ENCODE data around the gene LRWD1.
"Not testable (repeated sequence)": the region's sequence is repeated elsewhere in the genome, so short reads cannot be mapped to it uniquely, and the experiment has no call there.

Gene LRWD1

DNA sequence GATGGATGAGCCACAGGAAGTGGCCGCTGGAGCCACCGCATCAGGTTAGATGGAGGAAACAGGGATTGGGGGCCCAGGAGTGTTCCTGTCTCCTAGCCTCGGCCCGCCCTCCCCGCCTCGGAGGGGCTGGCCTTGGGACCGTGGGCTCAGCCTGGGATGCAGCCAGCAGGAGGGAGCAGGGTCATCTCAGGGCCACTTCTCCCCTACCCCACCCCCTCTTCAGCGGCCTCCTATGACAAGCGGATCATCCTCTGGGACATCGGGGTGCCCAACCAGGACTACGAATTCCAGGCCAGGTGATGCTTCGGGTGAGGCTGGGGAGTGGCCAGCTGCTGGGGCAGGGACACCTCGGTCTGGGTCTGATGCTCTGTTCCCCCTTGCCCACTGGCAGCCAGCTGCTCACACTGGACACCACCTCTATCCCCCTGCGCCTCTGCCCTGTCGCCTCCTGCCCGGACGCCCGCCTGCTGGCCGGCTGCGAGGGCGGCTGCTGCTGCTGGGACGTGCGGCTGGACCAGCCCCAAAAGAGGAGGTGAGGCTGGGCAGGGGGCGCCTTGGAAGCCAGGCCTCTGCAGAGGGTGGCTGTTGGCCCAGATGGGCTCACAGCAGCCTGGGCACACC lies 4.7 kb downstream of the LRWD1 start:
- no peak for DNase-seq

DNA sequence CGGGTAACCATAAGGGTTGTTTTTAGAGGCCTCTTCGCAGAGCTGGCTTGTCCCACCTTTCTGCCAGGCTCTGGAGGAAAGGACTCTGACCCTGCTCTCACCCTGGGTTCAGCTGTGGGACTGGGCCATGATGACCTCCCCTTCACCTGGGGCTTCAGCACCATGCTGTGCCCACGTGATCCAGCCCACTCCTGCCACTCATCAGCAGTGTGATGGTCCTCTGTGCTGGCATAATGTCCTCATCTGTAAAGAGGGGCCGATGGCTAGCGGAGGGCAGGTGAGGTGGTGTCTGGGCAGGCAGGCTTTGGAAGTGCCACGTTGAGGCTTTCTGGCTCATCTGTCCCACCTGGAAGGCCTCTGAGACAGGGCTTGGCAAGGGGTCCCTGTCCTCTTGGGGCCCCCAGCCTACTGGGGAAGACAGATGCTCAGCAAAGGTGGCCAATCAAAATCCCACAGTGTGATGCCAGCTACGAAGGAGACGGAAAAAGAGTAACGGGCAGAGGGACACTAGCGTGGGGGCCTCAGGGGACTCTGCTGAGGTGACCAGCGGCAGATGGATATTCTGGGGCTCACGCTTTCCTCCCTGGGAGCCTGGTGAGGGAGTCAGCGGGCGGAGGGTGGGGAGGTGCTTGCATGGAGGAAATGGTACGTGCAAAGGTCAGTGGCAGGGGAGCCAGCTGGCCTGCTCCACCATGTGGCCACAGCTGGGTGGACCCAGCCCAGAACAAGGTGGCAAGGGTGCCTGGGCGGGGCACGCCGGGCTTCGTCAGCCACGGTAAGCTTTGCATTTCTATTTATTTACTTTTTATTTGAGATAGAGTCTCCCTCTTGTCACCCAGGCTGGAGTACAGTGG lies 5.4 kb downstream of the LRWD1 start:
- no peak for DNase-seq

DNA sequence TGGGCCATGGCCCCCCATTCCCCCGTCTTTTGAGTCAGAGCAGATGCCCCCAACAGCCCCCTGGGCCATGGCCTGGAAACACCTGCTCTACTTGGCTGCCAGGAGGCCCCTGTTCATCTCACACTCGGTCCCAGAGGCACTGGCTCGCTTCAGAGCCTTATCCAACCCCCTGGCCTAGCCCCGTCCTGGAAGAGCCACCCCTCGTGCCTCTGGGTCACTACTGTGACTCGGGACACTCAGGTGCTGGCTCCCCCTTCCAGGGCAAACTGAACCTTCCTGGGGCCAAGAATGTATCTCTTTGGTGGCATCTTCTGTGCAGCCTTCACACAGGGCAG lies 7.0 kb downstream of the LRWD1 start:
- no peak for DNase-seq

DNA sequence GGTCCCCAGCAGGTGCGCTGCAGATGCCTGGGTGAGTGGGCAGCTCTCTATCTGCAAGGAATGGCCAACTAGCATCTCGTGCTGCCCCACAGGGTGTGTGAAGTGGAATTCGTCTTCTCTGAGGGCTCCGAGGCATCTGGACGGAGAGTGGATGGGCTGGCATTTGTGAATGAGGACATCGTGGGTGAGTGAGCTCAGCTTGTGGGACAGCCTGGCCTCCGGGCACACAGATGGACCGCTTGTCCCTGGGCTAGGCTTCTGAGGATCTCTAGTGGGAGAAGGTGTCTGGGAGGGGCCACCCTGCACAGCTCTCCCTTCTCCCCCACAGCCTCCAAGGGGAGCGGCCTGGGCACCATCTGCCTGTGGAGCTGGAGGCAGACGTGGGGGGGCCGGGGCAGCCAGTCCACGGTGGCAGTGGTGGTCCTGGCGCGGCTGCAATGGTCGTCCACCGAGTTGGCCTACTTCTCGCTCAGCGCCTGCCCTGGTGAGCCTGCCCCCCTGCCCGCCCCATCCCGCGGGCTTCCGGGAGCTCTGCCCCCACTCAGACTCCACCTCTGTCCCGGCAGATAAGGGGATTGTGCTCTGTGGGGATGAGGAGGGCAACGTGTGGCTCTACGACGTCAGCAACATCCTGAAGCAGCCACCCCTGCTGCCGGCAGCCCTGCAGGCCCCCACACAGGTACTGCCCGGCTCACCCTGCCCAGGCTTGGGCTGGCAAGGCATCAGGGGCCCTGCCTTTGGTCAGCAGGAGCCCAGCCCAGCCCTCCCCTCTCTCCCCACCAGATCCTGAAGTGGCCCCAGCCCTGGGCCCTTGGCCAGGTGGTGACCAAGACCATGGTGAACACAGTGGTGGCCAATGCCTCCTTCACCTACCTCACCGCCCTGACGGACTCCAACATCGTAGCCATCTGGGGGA lies 7.6 kb downstream of the LRWD1 start:
- DNase-seq: no peak

DNA sequence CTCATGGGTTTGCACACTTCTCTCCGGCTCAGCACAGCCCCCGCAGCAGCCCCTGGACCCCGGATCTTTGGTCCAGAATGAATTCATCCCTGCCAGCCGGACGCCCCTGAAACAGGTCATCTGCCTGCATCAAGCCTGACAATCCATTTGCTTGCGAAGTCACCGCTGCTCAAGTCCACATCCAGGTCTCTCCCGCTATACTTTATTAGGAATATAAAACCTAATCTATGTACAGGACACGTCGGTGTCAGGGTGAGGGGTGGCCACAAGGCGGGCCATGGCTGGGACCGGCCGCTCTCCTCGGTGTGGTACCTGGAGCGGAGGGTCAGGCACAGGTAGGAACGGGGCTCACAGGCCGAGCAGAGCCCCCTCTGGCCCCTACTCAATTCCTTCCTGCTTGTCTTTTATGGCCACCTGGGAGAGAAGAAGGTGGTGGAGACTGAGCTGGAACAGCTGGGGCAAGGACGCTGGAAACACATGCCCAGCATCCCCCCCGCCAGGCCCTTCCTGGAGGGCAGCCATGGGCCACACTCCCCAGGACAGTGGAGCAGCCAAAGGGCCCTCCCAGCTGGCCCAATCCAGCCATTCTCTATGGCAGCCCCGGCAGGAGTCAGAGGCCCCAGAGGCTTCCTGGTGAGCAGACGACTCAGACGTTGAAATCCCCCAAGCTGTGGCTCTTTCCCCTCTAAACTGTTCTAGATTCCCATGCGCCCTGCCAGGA lies 8.6 kb downstream of the LRWD1 start:
- DNase-seq: no peak

DNA sequence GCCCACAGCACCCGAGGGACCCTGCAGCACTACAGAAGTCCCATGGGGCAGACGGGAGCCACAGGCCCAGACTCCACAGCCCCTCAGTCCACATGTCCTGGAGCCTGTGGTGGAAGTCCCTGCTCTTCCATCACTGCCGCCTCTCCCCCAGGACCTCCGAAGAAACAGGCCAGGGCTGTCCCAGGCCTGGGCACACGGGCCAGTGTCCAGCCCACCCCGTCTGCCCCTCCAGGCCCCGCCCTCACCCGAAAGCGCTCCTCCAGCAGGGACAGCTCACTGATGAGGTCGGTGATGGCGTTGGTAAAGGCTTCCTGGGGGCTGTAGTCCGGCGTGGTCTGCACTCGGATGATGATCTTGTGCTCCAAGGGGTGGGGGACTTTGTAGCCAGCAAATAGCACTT lies 9.3 kb downstream of the LRWD1 start:
- DNase-seq: not testable (repeated sequence)

DNA sequence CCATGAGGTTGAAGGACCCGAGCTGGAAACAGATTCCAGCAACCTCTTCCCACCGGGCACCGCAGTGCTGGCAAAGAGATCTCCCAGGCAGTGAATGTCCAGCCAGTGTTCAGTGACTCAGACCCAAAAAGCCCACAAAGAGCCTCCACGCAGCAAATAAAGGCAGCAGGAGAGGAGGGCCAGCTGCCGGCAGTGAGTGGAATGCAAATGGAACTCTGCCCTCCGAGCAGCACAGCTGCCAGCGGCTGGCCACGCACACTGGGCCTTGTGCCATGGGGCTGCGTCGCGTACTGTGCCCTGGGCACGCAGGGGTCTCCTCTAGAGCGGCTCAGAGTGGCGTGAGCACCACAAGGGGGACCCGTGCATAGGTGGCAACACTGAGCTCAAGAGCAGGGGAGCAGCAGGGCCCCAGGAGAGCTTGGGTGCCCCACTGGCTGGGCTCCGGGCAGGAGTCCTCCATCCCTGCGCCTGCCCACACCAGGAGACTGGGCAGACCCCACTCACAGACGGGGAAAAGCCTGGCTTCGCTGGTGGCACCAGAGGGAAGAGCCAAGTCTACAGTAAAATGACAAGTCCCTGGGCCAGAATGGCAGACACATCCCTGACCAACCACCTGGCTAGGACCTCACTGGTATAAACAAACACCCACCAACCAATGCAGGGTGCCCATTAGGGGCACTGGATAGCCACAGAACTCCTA lies 10.1 kb downstream of the LRWD1 start:
- DNase-seq: peak; percentile 9

DNA sequence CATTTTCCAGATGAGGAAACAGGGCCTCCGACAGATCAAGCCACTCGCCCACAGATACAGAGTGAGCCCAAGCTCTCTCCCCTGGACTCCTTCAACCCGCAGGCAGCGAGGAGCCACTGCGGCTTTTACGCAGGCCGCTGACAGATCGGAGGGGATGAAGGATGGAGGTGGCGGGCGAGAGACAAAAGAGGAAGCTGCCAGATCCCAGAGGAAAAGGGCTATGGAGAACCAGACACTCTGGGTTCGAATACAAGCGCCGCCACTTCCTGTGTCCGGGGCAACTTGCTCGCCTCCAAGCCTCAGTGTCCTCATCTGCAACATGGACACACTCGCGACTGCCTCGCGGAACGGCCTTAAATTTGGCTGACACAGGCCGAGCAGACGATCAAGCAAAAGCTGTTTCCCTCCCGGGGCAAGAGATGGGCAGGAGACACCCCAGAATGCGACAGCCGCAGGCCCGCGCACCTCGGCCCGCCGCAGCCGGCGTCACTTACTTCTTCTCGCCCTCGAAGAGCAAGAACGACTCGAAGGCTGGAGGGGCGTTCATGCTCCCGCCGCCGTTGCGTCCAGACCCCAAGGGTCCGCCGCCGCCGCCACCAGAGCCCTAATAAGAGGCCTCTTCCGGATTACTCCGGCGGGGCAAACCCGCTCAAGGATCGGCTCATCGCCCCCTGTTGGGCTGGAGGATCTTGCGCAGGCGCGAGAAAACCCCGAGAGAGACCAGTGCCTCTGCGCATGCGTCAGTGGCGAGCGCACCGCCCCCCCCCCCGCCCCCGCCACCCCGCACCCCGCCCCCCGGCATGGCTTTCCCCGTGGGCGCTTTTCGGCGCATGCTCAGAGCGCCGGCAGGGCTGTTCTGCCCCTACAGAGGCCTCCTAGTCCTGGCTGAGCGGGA lies 13.8 kb downstream of the LRWD1 start, which contains the start of gene POLR2J:
TSS of gene POLR2J (minus strand) at position 609 of the 895 bp plus-strand sequence. CDS start at position 547, 62 bp downstream.
- peak; percentile 93 for DNase-seq

DNA sequence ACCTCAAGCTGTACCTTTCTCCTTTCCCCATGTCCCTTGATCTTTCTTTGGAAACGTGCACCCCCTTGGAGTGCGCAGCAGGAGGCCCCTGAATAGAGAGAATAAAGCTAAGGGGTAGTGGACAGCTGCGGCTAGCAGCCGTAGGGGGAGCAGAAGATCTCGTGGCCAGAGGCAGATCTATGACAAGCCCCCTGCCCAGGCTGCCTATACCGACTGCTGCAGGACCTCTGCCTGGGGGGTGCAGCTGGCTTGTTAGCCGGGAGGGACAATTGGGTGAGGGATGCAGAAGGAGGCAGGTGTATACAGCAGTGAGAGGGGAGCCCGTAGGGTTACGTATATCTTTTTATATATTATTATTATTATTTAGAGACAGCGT lies 14.4 kb downstream of the LRWD1 start:
- DNase-seq: not testable (repeated sequence)

DNA sequence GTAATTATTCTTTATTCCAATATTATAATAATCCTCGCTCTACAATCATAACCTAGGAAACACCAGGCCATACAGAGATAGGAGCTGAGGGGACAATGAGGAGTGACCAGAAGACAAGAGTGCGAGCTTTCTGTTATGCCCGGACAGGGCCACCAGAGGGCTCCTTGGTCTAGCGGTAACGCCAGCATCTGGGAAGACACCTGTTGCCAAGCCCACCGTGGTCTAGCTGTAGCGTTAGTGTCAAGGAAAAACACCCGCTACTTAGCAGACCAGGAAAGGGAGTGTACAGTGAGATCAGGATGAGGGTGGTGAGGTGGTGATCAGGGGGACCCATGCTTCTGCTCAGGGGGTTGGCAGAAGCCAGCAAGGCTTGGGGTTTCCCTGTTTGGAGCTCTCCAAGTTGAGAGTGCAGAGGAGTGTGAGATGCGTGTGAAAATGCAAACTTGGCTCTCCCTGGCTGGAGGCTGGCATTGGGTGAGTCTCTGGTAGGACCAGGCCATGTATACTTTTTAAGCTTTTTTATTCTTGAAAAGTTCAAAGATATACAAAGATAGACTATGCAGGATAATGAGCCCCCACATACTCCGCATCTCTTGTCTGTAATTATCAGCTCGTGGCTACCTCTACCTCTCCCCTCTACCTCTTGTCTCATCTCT lies 15.3 kb downstream of the LRWD1 start:
- DNase-seq: peak; percentile 36

DNA sequence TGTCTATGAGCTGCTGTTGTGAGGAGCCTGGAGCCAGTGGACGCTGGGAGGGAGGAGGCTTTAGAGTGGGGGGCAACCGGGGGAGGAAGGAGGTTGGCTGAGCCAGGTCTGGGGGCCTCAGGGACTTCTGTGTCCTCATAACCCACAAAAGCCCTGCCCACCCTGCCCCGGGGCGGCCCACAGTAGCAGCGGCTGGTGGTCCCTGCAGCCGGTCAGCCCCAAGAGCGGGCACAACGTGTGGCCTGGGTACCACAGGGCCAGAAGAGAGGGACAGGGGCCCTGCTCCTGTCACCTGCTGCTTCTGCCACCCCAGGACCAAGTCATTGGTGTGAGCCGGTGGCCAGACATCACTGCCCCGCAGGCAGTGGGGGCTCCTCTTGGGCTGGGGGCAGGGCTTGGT lies 17.2 kb downstream of the LRWD1 start:
- DNase-seq: peak; percentile 20

DNA sequence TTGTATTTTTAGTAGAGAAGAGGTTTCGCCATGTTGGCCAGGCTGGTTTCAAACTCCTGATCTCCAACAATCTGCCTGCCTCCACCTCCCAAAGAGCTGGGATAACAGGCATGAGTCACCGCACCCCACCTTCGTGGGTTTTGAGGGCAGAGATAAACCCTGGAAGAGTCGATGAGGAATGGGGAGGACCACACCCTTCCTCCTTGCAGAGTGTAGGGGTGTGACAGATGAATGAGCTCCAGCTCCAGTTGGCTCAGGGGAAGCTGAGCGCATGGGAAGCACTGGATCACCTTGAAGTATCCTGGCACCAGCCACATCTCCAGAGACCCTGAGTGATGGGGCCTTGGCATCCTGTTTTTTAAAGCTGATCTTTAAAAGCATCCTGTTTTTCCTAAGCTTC lies 19.5 kb downstream of the LRWD1 start:
- DNase-seq: not testable (repeated sequence)

DNA sequence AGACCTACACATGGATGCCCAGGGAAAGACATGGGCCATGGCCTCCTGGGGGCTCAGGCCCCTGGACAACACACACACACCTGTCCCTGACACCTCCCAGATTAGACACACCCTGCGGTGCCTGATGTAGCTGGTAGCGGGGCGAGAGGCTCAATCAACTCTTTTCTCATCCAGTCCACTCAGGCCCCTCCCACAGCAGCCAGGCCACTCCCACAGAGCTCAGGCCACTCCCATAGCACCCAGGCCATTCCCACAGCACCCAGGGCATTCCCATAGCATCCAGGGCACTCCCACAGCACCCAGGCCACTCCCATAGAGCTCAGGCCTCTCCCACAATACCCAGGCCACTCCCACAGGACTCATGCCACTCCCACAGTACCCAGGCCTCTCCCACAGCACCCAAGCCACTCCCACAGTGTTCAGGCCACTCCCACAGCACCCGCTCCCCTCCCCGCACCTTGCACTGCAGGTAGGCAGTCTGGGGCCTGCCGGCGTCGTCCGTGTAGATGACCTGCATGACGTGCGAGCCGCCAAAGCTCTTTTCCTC lies 25.8 kb downstream of the LRWD1 start:
- peak; percentile 77 for DNase-seq

DNA sequence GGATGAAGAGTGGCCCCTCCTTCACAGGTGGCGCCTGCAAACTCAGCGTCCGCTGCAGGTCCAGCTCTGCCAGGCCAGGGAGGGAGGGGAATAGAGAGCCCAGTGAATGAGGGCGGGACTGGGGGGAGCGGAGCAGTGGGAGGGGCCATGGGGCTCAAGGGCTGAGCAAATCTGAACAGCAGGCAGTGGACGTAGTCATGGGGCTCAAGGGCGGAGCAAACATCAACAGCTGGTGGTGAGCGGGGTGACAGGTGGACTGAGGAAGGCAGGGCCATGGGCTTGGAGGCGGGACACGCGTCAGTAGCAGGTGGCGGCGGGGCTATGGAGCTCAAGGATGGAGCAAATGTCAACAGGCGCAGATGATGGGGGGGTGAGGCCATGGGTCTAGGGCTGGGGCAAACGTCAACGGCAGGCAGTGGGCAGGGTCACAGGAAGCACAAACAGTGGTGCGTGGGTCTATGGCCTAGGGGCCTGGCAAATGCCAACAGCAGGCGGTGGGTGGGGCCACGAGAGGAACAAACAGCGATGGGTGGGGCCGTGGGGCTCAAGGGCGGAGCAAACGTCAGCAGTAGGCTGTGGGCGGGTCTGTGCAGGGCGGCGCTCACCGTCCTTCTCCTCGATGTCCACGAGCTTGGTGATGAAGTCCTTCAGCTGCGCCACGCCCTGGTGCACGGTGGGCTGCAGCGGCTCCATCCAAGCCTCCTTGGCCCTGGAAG lies 28.6 kb downstream of the LRWD1 start:
- DNase-seq: not testable (repeated sequence)

DNA sequence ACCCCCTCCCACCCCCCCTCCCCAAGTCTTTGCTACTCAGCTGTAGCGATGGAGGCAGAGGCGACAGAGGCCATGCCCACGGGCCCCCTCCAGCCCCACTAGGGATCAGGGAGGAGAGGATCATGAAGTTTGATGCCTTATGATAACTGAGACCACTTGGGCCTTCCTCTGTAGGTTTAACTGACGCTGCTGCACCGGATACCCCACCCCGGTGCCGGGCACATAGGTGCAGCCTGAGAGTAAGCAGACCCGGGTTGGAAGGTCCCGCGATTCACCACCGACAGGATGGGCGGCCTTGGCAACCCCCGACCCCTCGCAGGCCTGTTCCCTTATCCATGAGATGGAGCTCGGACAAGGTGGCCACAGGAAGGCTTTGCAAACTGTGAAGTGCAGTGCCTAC lies 29.2 kb downstream of the LRWD1 start:
- DNase-seq: peak; percentile 29

DNA sequence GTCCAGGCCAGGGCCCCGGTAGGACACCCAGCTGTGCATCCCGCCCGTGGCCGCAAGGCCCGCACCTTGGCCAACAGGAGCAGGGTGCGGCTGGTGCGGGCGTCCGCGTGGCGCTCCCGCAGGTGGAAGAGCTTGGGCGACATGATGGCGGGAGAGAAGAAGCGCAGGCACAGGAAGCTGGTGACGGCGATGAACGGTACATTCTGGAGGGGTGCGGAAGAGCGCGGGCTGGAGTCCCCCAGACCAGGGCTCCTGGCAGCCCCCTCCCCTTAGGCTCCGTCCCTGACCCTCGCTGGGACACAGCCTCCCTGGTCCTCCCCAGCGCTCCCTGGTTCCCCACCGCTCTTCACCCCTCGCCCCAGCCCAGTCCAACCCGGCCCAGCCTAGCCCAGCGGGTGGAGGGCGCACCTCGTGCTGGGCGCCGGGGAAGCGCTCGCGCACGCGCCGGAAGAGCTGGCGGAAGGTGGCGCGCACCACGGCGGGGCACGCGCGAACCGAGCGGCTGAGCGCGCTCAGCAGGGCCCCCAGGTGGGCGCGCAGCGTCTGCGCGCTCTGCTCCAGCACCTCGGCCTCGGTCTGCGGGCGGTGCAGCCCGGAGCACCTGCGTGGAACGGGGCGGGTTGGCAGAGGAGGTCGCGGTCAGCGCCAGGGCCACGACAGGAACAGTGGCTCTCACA lies 29.8 kb downstream of the LRWD1 start:
- DNase-seq: not testable (repeated sequence)

DNA sequence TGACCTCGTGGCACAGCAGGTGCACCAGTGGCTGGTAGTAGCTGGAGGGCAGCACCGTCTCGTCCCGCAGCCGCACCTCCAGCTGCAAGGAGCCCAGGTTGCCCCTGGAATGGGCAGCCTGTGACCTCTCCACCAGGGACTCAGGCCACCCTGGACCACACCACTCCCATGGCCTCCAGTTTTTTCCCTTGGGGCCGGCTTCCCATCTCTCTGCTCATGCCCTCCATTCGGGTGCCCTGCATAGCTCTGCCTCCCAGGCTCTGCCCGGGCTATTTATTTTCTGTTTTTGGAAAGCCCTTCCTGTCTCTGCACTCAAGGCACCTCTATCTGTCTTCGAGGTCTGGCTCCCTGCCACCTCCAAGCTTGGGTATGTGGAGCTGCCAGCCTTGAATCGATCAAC lies 32.1 kb downstream of the LRWD1 start:
- peak; percentile 26 for DNase-seq

DNA sequence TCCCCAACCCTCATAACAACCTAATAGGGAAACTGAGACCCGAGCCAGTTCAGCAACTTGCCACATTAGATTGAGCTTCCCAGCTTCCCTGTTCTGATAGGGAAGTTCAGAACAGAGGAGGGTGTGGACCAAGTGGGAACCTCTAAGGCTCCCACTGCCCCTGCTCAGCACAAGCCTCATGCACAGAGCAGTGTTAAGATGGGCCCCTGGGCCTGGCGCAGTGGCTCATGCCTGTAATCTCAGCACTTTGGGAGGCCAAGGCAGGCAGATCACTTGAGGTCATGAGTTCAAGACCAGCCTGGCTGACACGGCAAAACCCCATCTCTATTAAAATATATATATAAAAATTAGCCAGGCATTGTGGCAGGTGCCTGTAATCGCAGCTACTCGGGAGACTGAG lies 32.5 kb downstream of the LRWD1 start:
- peak; percentile 29 for DNase-seq

DNA sequence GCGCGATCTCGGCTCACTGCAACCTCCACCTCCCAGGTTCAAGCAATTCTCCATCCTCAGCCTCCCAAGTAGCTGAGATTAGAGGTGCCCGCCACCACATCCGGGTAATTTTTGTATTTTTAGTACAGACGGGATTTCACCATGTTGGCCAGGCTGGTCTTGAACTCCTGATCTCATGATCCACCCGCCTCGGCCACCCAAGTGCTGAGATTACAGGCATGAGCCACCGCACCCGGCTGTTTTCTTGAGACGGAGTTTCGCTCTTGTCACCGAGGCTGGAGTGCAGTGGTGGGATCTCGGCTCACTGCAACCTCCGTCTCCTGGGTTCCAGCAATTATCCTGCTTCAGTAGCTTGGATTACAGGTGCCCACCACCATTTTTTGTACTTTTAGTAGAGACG lies 33.5 kb downstream of the LRWD1 start:
- peak; percentile 25 for DNase-seq
